A673 (cell line): ENCODE measurements around the gene TAF15. TPM values are rescaled to one million over a fixed set of nuclear protein-coding genes. Genes with fewer than 3 reads are reported as not detected.

Source experiments
- BruUV-seq: library from RNA; stranded (reverse); fragments of 400-500 nt; replicated peaks from 2 replicates; lab custom pipeline; 2021; lab: Mats Ljungman, UMichigan
- CTCF ChIA-PET: fragments of 300-600 bp; sonication (Branson Sonifier 250); formaldehyde crosslinking; loops from one replicate; lab custom pipeline; 2022; ENCODE audit warnings: antibody characterized with exemption; lab: Charles Lee
- POLR2A ChIA-PET: fragments of 300-600 bp; sonication (Branson Sonifier 250); formaldehyde crosslinking; loops from one replicate; lab custom pipeline; 2022; ENCODE audit warnings: antibody characterized with exemption; ENCODE audit not compliant: low non-redundant PET; lab: Charles Lee
- DNase-seq: peaks from one replicate; pipeline ENCODE4 v3.0.0-alpha.2; 2015; ENCODE audit warnings: low spot score
- H3K27ac ChIP-seq: fragments of 200-600 bp; sonication (generic); 2 replicates; pipeline ENCODE4 v1.5.1; 2016; ENCODE audit warnings: mixed run types, low read depth, mild to moderate bottlenecking, mixed read lengths, antibody characterized with exemption, low read length; ENCODE audit not compliant: poor library complexity, severe bottlenecking
- H3K27me3 ChIP-seq: fragments of 200-600 bp; sonication (generic); replicated peaks from 2 replicates; pipeline ENCODE4 v1.6.1; 2017; ENCODE audit warnings: mixed run types, low read depth, mild to moderate bottlenecking, mixed read lengths, antibody characterized with exemption, low read length; ENCODE audit not compliant: insufficient read depth, poor library complexity
- H3K36me3 ChIP-seq: fragments of 200-600 bp; sonication (generic); 2 replicates; pipeline ENCODE4 v1.6.1; 2016; ENCODE audit warnings: mixed run types, mild to moderate bottlenecking, mixed read lengths, antibody characterized with exemption, low read length; ENCODE audit not compliant: insufficient read depth, poor library complexity, severe bottlenecking
- H3K4me1 ChIP-seq: fragments of 200-600 bp; sonication (generic); 2 replicates; pipeline ENCODE4 v1.6.1; 2017; ENCODE audit warnings: mixed run types, mild to moderate bottlenecking, mixed read lengths, antibody characterized with exemption, low read length; ENCODE audit not compliant: insufficient read depth, poor library complexity, severe bottlenecking
- H3K4me3 ChIP-seq: fragments of 200-600 bp; sonication (generic); 2 replicates; pipeline ENCODE4 v1.5.1; 2016; ENCODE audit warnings: low read depth, mixed run types, mild to moderate bottlenecking, mixed read lengths, low read length; ENCODE audit not compliant: poor library complexity, severe bottlenecking
- H3K9me3 ChIP-seq: fragments of 200-600 bp; sonication (generic); 2 replicates; pipeline ENCODE4 v1.6.1; 2016; ENCODE audit warnings: mixed run types, low read depth, mild to moderate bottlenecking, mixed read lengths, antibody characterized with exemption, low read length; ENCODE audit not compliant: poor library complexity, severe bottlenecking
- EZH2 ChIP-seq: fragments of 200-600 bp; sonication (generic); IDR thresholded peaks from 2 replicates; pipeline ENCODE4 v1.6.1; 2017; ENCODE audit warnings: borderline replicate concordance, low read depth, mild to moderate bottlenecking, mixed read lengths, antibody characterized with exemption, low read length; ENCODE audit not compliant: poor library complexity, severe bottlenecking
- intact Hi-C: fragments of 100-400 bp; cut with micrococcal nuclease; formaldehyde crosslinking; loops from one replicate; pipeline ENCODE4 v1.10.0; 2022; ENCODE audit not compliant: unreplicated experiment
- total RNA-seq: library from RNA; stranded (reverse); gene quantifications from 2 replicates; pipeline ENCODE4 v1.2.3, GENCODE V29; 2021
- TF ChIP-seq, protein P1 (sequence below): fragments of 300-800, 200-600 bp; sonication (generic); conservative IDR thresholded peaks from 2 replicates; pipeline ENCODE4 v1.5.1; 2017; ENCODE audit warnings: low read depth, mild to moderate bottlenecking, antibody characterized with exemption, low read length, moderate library complexity, mixed read lengths

TAF15 gene
- total RNA-seq, 1 experiment from 2014 or later: 108 TPM

DNA sequence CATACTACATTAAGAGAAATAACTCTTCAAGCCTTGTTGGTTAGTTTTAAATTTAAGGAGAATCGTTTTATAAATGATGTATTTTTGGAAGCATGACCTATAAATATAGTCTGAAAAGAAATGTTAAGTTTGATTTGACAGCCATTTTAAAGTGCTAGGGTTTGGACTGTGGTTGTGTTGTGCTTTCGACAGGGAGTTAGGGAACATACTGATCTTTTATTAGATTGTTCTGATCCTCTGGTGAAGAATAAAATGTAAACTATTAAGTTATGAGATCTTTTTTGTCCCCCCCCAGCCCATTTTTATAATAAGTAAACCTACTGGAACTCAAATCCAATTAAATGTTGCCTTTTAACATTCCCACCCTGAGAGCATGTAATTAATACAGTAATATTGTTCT, 12.0 kb downstream of the TAF15 start:
- Histone ChIP-seq H3K27me3 (no peaks in the 10 kb centered on the region), H3K36me3 (peaks cover 74% of the 10 kb centered on the region), H3K4me1 (no peaks in the 10 kb centered on the region), H3K27ac (no peak overlapping the region), H3K4me3 (no peak overlapping the region), H3K9me3 (no peaks in the 10 kb centered on the region)
- intact Hi-C loops: no loop called here
- no TSS peak for BruUV-seq
- CTCF ChIA-PET: no interaction called here
- POLR2A ChIA-PET: no interaction called here
- no peak for TF ChIP-seq EZH2
- TF ChIP-seq, protein P1, sequence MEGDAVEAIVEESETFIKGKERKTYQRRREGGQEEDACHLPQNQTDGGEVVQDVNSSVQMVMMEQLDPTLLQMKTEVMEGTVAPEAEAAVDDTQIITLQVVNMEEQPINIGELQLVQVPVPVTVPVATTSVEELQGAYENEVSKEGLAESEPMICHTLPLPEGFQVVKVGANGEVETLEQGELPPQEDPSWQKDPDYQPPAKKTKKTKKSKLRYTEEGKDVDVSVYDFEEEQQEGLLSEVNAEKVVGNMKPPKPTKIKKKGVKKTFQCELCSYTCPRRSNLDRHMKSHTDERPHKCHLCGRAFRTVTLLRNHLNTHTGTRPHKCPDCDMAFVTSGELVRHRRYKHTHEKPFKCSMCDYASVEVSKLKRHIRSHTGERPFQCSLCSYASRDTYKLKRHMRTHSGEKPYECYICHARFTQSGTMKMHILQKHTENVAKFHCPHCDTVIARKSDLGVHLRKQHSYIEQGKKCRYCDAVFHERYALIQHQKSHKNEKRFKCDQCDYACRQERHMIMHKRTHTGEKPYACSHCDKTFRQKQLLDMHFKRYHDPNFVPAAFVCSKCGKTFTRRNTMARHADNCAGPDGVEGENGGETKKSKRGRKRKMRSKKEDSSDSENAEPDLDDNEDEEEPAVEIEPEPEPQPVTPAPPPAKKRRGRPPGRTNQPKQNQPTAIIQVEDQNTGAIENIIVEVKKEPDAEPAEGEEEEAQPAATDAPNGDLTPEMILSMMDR: no peak
- no peak for DNase-seq

DNA sequence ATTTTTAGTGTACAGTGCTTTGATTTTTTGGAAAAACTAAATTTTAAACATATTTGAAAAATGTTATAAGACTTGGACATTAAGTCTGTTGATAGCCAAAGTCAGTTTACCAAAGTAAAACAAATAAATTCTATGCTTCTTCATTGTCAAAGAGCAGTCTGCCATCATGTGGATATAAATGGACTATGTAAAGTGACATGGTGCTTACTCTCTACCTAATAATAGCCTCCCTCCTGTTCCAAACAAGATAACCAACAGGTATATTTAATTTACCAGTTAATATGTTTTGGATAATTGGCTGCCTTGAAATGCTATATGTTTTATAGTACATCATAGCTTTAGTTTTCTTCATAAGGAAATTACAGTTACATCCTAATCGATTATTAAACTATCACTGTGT, 15.9 kb downstream of the TAF15 start:
- BruUV-seq: no TSS peak
- intact Hi-C loops: no loop called here
- CTCF ChIA-PET: no interaction called here

DNA sequence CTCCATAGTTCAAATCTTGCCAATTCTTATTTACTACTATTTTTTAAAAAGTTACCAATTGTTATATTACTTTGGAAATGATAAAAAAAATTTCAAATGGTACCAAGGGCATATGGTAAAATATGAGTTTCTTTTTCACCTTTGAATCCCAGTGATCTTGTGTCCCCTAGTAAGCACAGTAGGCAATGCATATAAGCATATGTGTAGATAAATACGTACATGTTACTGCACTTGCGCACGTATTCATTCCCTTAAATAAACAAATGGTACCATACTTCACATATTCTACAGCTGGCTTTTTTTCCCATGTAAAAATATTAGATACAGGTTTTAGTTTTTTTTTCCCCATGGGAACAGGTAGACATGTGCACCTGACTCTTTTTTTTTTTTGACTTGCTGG, 31.8 kb downstream of the TAF15 start:
- Histone ChIP-seq H3K4me1 (no peaks in the 10 kb centered on the region), H3K36me3 (peaks cover 67% of the 10 kb centered on the region), H3K27me3 (no peaks in the 10 kb centered on the region), H3K9me3 (no peaks in the 10 kb centered on the region), H3K4me3 (no peak overlapping the region), H3K27ac (no peak overlapping the region)
- TF ChIP-seq EZH2: no peak
- TF ChIP-seq, protein P1: no peak
- intact Hi-C loops: no loop called here
- no TSS peak for BruUV-seq
- ChIA-PET CTCF (interaction anchor here (0.6 kb wide), 2 partner anchors 10 to 194 kb away, joined by 3 to 5 read pairs; no protein-coding TSS in a partner anchor), POLR2A (no interaction called here)
- no peak for DNase-seq

More for the DNA sequence above, 15.9 kb downstream of the TAF15 start:
- no peak for DNase-seq
- H3K27ac ChIP-seq: no peak overlapping the region
- no peaks in the 10 kb centered on the region for H3K9me3 ChIP-seq
- H3K27me3 ChIP-seq: no peaks in the 10 kb centered on the region
- no peak overlapping the region for H3K4me3 ChIP-seq
- POLR2A ChIA-PET: no interaction called here
- H3K36me3 ChIP-seq: peaks cover 64% of the 10 kb centered on the region
- no peaks in the 10 kb centered on the region for H3K4me1 ChIP-seq
- TF ChIP-seq, protein P1: no peak
- no peak for TF ChIP-seq EZH2
